Myocyte (in vitro differentiated cells): Measurements from ENCODE around the gene TNNT3. TPM values are rescaled to one million over a fixed set of nuclear protein-coding genes. Genes with fewer than 3 reads are reported as not detected.

Experiments used
- DNase-seq: peaks from one replicate; pipeline ENCODE4 v3.0.0-alpha.2; 2012; ENCODE audit warnings: low read depth
- total RNA-seq: library from RNA; depleted of rRNA; stranded (reverse); fragments of >200 nt; gene quantifications from 2 replicates; pipeline ENCODE4 v1.2.3, GENCODE V29; 2014

TNNT3 gene
- total RNA-seq, 1 donor from 2014 or later, result 2,000 TPM

- DNase-seq, result no peak
Observed at GRCh38 chr11:1894759-1895158, 24.7 kb upstream of the TNNT3 start.

GRCh38 chr11:1896468-1896867 is 23.0 kb upstream of the TNNT3 start:
- DNase-seq, result no peak

GRCh38 chr11:1896923-1897322 is 22.6 kb upstream of the TNNT3 start:
- DNase-seq, result no peak

- DNase-seq, result no peak
Observed at GRCh38 chr11:1899090-1899489, 20.4 kb upstream of the TNNT3 start.

GRCh38 chr11:1899686-1900085 is 19.8 kb upstream of the TNNT3 start:
- DNase-seq, result no peak

GRCh38 chr11:1906181-1906580 is 13.3 kb upstream of the TNNT3 start:
- DNase-seq, result no peak

- no peak for DNase-seq
Observed at GRCh38 chr11:1906611-1907423, 12.7 kb upstream of the TNNT3 start.

GRCh38 chr11:1908618-1909017 is 10.9 kb upstream of the TNNT3 start:
- DNase-seq, result no peak

GRCh38 chr11:1909524-1909923 is 10.0 kb upstream of the TNNT3 start:
- DNase-seq, result no peak

GRCh38 chr11:1912289-1912878 is 7.1 kb upstream of the TNNT3 start:
- DNase-seq, result no peak

- no peak for DNase-seq
Observed at GRCh38 chr11:1913271-1914060, 6.0 kb upstream of the TNNT3 start.

GRCh38 chr11:1915795-1916131 is 3.7 kb upstream of the TNNT3 start:
- no peak for DNase-seq

- DNase-seq, result no peak
Observed at GRCh38 chr11:1916132-1916985, 3.1 kb upstream of the TNNT3 start.

GRCh38 chr11:1916986-1917522 is 2.4 kb upstream of the TNNT3 start:
- peak; percentile 80 for DNase-seq

- peak; percentile 83 for DNase-seq
Observed at GRCh38 chr11:1917523-1918435, 1.7 kb upstream of the TNNT3 start.

GRCh38 chr11:1918436-1919315 is 827 bp upstream of the TNNT3 start:
- peak; percentile 75 for DNase-seq

GRCh38 chr11:1920128-1920908 is 815 bp downstream of the TNNT3 start:
- no peak for DNase-seq

- peak; percentile 97 for DNase-seq
Observed at GRCh38 chr11:1920909-1921573, 1.5 kb downstream of the TNNT3 start.
